Hepatocyte (in vitro differentiated cells): Measurements from ENCODE around the gene SERAC1. TPM values are rescaled to one million over a fixed set of nuclear protein-coding genes. Genes with fewer than 3 reads are reported as not detected.

Source experiments
- DNase-seq: peaks from one replicate; pipeline ENCODE4 v3.0.0-alpha.2; 2016; ENCODE audit warnings: low spot score
- H2AFZ ChIP-seq: fragments of 200-600 bp; sonication (generic); 2 replicates; pipeline ENCODE4 v1.6.0; 2016; ENCODE audit warnings: antibody characterized with exemption, mild to moderate bottlenecking
- H3K27ac ChIP-seq: fragments of 200-600 bp; sonication (generic); 2 replicates; pipeline ENCODE4 v1.5.1; 2016; ENCODE audit warnings: mild to moderate bottlenecking
- H3K27me3 ChIP-seq: fragments of 200-600 bp; sonication (generic); 2 replicates; pipeline ENCODE4 v1.6.1; 2016
- H3K36me3 ChIP-seq: fragments of 200-600 bp; sonication (generic); replicated peaks from 2 replicates; pipeline ENCODE4 v1.5.1; 2016; ENCODE audit warnings: low read depth; ENCODE audit not compliant: insufficient read depth
- H3K4me1 ChIP-seq: fragments of 200-600 bp; sonication (generic); 2 replicates; pipeline ENCODE4 v1.5.1; 2016; ENCODE audit warnings: mild to moderate bottlenecking, moderate library complexity; ENCODE audit not compliant: insufficient read depth
- H3K4me2 ChIP-seq: fragments of 200-600 bp; sonication (generic); 2 replicates; pipeline ENCODE4 v1.6.0; 2016
- H3K4me3 ChIP-seq: fragments of 200-600 bp; sonication (generic); 2 replicates; pipeline ENCODE4 v1.5.1; 2016; ENCODE audit warnings: mild to moderate bottlenecking
- H3K79me2 ChIP-seq: fragments of 200-600 bp; sonication (generic); 2 replicates; pipeline ENCODE4 v1.6.0; 2017; ENCODE audit warnings: mild to moderate bottlenecking
- H3K9me2 ChIP-seq: fragments of 200-600 bp; sonication (generic); replicated peaks from 2 replicates; pipeline ENCODE4 v1.6.0; 2017; ENCODE audit warnings: mild to moderate bottlenecking; ENCODE audit not compliant: insufficient read depth
- H3K9me3 ChIP-seq: fragments of 200-600 bp; sonication (generic); 2 replicates; pipeline ENCODE4 v1.5.1; 2016; ENCODE audit warnings: low read depth, mild to moderate bottlenecking
- H4K20me1 ChIP-seq: fragments of 200-600 bp; sonication (generic); 2 replicates; pipeline ENCODE4 v1.6.0; 2016; ENCODE audit warnings: mild to moderate bottlenecking; ENCODE audit not compliant: insufficient read depth, poor library complexity, severe bottlenecking
- EZH2 ChIP-seq: fragments of 200-600 bp; sonication (generic); IDR thresholded peaks from 2 replicates; pipeline ENCODE4 v1.6.1; 2016; ENCODE audit warnings: antibody characterized with exemption, mild to moderate bottlenecking, borderline replicate concordance
- EZH2phosphoT487 ChIP-seq: fragments of 200-600 bp; sonication (generic); IDR thresholded peaks from one replicate; pipeline ENCODE4 v1.6.1; 2018; ENCODE audit warnings: antibody characterized with exemption, mild to moderate bottlenecking, low read depth, moderate library complexity; ENCODE audit not compliant: unreplicated experiment, severe bottlenecking
- WGBS: methylation state at CpG from one replicate; pipeline ENCODE4 v1.1.6; 2016; ENCODE audit warnings: low lambda C conversion rate; ENCODE audit errors: missing lambda C conversion rate; 5-methylcytosine and 5-hydroxymethylcytosine counted together
- polyA plus RNA-seq: library from polyadenylated mRNA; unstranded; fragments of >200 nt; fragmentation: Nextera tagmentation; extraction: Ambion mirVana; gene quantifications from 2 replicates; pipeline ENCODE4 v1.2.1, GENCODE V29; 2016
- total RNA-seq: library from RNA; depleted of rRNA; stranded (reverse); fragments of >200 nt; gene quantifications from 2 replicates; pipeline ENCODE4 v1.2.3, GENCODE V29; 2014
- TF ChIP-seq, protein P1 (sequence below): fragments of 200-600 bp; sonication (generic); IDR thresholded peaks from 2 replicates; pipeline ENCODE4 v1.5.1; 2016; ENCODE audit warnings: antibody characterized with exemption, mild to moderate bottlenecking; ENCODE audit not compliant: poor library complexity

SERAC1 gene
- total and polyA plus RNA-seq, 2 experiments from 2014 or later = 4.9 to 15.2 TPM

DNA sequence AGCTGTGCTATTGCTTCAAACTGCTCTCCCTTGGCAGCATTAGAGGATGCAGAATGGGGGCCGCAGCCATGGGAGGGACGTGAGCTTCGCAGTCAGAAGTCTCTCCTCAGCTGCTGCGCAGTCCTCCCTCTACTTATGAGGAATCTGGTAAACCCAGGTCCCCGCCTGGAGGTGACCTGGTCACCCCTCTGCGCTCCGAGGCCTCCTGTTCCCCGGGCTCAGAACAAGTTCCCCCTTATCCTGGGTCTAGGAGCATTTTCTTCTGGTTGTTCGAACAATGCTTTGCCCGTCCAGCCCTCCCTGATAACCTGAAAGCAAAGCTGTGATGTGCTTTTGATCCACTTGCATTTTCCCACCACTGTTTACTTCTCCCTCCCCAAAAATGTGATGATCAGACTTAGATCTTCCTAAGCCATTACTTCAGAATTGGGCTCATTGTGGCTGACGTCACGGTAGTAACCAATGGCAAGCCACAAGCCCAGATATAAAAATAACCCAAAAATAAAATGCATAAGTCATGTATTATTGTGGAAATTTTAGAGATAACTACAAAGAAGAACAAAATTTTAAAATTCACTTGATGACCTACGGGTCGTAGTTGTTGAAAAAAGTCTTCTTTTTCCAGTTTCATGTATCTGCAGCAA lies 80.7 kb downstream of the SERAC1 start:
- H3K27ac ChIP-seq = no peak overlapping the region
- no peak overlapping the region for H2AFZ ChIP-seq
- WGBS = 95% methylated on average over 14 of the region's 14 CpGs
- no peaks in the 10 kb centered on the region for H3K27me3 ChIP-seq
- no peaks in the 10 kb centered on the region for H3K4me1 ChIP-seq
- no peaks in the 10 kb centered on the region for H3K9me3 ChIP-seq
- H3K4me3 ChIP-seq = no peak overlapping the region
- H3K36me3 ChIP-seq = no peaks in the 10 kb centered on the region
- H3K9me2 ChIP-seq = no peaks in the 10 kb centered on the region
- no peak overlapping the region for H3K4me2 ChIP-seq
- DNase-seq = no peak
- H4K20me1 ChIP-seq = no peaks in the 10 kb centered on the region
- no peaks in the 10 kb centered on the region for H3K79me2 ChIP-seq
- TF ChIP-seq EZH2 = no peak
- TF ChIP-seq, protein P1, sequence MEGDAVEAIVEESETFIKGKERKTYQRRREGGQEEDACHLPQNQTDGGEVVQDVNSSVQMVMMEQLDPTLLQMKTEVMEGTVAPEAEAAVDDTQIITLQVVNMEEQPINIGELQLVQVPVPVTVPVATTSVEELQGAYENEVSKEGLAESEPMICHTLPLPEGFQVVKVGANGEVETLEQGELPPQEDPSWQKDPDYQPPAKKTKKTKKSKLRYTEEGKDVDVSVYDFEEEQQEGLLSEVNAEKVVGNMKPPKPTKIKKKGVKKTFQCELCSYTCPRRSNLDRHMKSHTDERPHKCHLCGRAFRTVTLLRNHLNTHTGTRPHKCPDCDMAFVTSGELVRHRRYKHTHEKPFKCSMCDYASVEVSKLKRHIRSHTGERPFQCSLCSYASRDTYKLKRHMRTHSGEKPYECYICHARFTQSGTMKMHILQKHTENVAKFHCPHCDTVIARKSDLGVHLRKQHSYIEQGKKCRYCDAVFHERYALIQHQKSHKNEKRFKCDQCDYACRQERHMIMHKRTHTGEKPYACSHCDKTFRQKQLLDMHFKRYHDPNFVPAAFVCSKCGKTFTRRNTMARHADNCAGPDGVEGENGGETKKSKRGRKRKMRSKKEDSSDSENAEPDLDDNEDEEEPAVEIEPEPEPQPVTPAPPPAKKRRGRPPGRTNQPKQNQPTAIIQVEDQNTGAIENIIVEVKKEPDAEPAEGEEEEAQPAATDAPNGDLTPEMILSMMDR = no peak
- no peak for TF ChIP-seq EZH2phosphoT487

- no peak overlapping the region for H3K4me2 ChIP-seq
- 92% methylated on average over 32 of the region's 32 CpGs for WGBS
Observed at GRCh38 chr6:158086504-158087223, 81.4 kb downstream of the SERAC1 start.

GRCh38 chr6:158086054-158086503 lies 82.0 kb downstream of the SERAC1 start:
- DNase-seq = no peak
- 96% methylated on average over 2 of the region's 2 CpGs for WGBS
- Histone ChIP-seq H3K9me3 (no peaks in the 10 kb centered on the region), H3K27me3 (no peaks in the 10 kb centered on the region), H3K4me2 (no peak overlapping the region), H3K27ac (no peak overlapping the region), H3K79me2 (no peaks in the 10 kb centered on the region), H3K4me3 (no peak overlapping the region), H3K4me1 (no peaks in the 10 kb centered on the region), H4K20me1 (no peaks in the 10 kb centered on the region), H3K36me3 (no peaks in the 10 kb centered on the region), H2AFZ (no peak overlapping the region), H3K9me2 (no peaks in the 10 kb centered on the region)
- TF ChIP-seq EZH2phosphoT487 = no peak

More at GRCh38 chr6:158086504-158087223, 81.4 kb downstream of the SERAC1 start:
- TF ChIP-seq EZH2 = no peak
- TF ChIP-seq, protein P1 = no peak
- no peak for TF ChIP-seq EZH2phosphoT487
- Histone ChIP-seq H4K20me1 (no peaks in the 10 kb centered on the region), H2AFZ (no peak overlapping the region), H3K36me3 (no peaks in the 10 kb centered on the region), H3K27ac (no peak overlapping the region), H3K79me2 (no peaks in the 10 kb centered on the region), H3K9me3 (no peaks in the 10 kb centered on the region), H3K4me3 (no peak overlapping the region), H3K27me3 (no peaks in the 10 kb centered on the region), H3K9me2 (no peaks in the 10 kb centered on the region), H3K4me1 (no peaks in the 10 kb centered on the region)
- no peak for DNase-seq
